GM18907 (cell line): ENCODE data around the gene PIGV.
"Not testable (repeated sequence)": the region's sequence is repeated elsewhere in the genome, so short reads cannot be mapped to it uniquely, and the experiment has no call there.

Source experiments
- ATAC-seq: cut with Tn5 transposase; IDR thresholded peaks from one replicate; pipeline ENCODE4 v1.9.1; 2021; ENCODE audit warnings: mild to moderate bottlenecking, moderate library complexity; ENCODE audit not compliant: unreplicated experiment

The PIGV gene

GRCh38 chr1:26791626-26792025, 3.9 kb downstream of the PIGV start:
- ATAC-seq: no peak

GRCh38 chr1:26792924-26793323, 5.2 kb downstream of the PIGV start:
- ATAC-seq: no peak

GRCh38 chr1:26794391-26794790, 6.6 kb downstream of the PIGV start:
- ATAC-seq: no peak

- no peak for ATAC-seq
These were observed 9.9 kb downstream of the PIGV start for GRCh38 chr1:26797627-26798026.

GRCh38 chr1:26799479-26800142, 11.9 kb downstream of the PIGV start:
- no peak for ATAC-seq

GRCh38 chr1:26803932-26804331, 16.2 kb downstream of the PIGV start:
- ATAC-seq: not testable (repeated sequence)

- not testable (repeated sequence) for ATAC-seq
These were observed 22.4 kb downstream of the PIGV start for GRCh38 chr1:26810105-26810504.

GRCh38 chr1:26811057-26811456, 23.3 kb downstream of the PIGV start:
- no peak for ATAC-seq

GRCh38 chr1:26811708-26812107, 24.0 kb downstream of the PIGV start:
- no peak for ATAC-seq

GRCh38 chr1:26814377-26814776, 26.6 kb downstream of the PIGV start:
- ATAC-seq: no peak

GRCh38 chr1:26814893-26815292, 27.1 kb downstream of the PIGV start:
- ATAC-seq: no peak

- peak; percentile 86 for ATAC-seq
These were observed 33.1 kb downstream of the PIGV start for GRCh38 chr1:26820784-26821269.

GRCh38 chr1:26822737-26823395, 35.1 kb downstream of the PIGV start:
- ATAC-seq: no peak

- ATAC-seq: no peak
These were observed 37.0 kb downstream of the PIGV start for GRCh38 chr1:26824731-26825130.

- ATAC-seq: peak; percentile 70
These were observed 38.7 kb downstream of the PIGV start, which contains the start of gene ZDHHC18 for GRCh38 chr1:26826261-26827105. TSS of gene ZDHHC18 (plus strand) at chr1:26826688. CDS start at chr1:26826805, 117 bp downstream.

GRCh38 chr1:26827106-26827604, 39.4 kb downstream of the PIGV start:
- no peak for ATAC-seq

GRCh38 chr1:26827663-26828062, 39.9 kb downstream of the PIGV start:
- no peak for ATAC-seq

GRCh38 chr1:26828411-26828991, 40.8 kb downstream of the PIGV start:
- no peak for ATAC-seq

- no peak for ATAC-seq
These were observed 41.6 kb downstream of the PIGV start for GRCh38 chr1:26829184-26829911.

GRCh38 chr1:26831059-26831458, 43.3 kb downstream of the PIGV start:
- ATAC-seq: no peak
